Middle frontal gyrus (tissue), 1 donor: ENCODE data around the gene RNF214.
A peak's percentile ranks its signal among the peaks of the same experiment; 100 is the strongest.

Experiments used
- DNase-seq: peaks from one replicate; pipeline ENCODE4 v3.0.0-alpha.2; 2015; ENCODE audit warnings: low spot score; ENCODE audit errors: extremely low spot score

Gene RNF214

DNA sequence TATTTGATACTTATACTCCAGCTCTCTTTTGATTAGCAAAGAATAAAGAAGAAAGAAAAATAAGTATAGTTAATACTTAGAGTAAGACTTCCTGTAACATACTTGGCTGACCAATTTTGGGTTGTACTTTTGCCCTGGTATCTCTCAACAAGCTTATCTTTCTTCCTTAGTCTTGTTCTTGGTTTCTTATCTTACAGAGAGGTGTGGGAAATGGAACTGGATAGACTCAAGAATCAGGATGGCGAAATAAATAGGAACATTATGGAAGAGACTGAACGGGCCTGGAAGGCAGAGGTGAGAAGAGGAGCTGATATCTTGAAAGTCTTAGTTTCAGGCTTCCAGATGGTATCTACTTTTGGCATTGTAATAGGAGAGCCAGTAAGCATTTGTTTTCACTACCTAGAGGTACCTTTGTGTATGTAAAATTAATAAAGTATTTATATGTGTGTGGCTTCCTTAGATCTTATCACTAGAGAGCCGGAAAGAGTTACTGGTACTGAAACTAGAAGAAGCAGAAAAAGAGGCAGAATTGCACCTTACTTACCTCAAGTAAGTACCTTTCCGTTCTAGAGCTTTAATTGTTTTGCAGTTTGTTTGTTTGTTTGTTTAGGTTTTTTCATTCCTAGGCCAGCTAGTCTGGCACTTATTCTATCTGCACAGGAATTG lies 47.4 kb downstream of the RNF214 start:
- DNase-seq, result no peak

DNA sequence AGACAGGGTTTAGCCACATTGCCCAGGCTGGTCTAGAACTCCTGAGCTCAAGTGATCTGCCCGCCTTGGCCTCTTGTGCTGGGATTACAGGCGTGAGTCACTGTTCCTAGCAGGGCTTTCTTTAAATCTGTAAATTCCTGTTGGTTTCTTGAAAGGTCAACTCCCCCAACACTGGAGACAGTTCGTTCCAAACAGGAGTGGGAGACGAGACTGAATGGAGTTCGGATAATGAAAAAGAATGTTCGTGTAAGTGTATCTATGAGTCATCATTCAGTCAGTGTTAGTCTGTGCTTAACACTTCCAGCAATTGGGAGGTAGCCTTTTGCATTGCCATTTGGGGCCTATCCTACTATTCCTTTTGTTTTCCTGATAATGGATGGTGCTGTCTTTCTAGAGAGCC lies 48.7 kb downstream of the RNF214 start:
- DNase-seq, result no peak

DNA sequence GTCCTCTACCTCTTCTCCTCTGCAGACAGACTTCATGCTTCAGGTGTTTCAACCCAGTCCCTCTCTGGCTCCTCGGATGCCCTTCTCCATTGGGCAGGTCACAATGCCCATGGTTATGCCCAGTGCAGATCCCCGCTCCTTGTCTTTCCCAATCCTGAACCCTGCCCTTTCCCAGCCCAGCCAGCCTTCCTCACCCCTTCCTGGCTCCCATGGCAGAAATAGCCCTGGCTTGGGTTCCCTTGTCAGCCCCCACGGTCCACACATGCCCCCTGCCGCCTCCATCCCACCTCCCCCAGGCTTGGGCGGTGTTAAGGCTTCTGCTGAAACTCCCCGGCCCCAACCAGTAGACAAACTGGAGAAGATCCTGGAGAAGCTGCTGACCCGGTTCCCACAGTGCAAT lies 49.4 kb downstream of the RNF214 start:
- no peak for DNase-seq

DNA sequence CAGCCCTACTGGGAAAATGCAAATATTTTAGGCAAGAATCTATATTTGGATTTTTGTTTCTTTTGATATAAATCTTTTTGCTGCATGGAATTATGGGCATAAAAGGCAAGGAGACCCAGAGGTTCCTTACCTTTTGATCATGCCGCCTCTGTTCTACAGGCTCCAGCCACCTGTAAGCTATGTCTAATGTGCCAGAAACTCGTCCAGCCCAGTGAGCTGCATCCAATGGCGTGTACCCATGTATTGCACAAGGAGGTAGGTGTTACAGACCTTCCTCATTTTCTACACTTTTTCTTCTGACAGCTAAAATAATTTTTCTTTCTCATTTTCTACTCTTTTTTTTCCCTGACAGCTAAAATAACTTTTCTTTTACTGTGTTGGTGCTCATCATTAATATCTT lies 50.5 kb downstream of the RNF214 start:
- DNase-seq, result no peak

DNA sequence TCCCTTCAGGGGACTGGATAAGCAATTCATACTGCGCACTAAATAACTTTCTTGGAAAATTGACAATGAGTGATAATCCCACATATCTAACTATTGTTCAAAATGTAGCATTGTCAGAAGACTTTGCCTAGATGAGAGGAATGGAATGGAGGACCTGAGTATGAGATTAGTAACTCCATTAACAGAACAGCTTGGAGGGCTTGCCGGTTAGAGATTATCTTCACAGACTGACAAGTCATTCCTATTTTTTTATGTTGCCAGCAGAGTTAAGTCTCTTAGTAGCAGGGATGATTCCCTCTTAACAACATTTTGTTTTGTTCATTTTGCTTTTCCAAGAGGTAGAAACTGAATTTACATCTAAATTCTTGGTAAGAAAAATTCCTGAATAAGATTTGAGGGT lies 51.6 kb downstream of the RNF214 start:
- no peak for DNase-seq

DNA sequence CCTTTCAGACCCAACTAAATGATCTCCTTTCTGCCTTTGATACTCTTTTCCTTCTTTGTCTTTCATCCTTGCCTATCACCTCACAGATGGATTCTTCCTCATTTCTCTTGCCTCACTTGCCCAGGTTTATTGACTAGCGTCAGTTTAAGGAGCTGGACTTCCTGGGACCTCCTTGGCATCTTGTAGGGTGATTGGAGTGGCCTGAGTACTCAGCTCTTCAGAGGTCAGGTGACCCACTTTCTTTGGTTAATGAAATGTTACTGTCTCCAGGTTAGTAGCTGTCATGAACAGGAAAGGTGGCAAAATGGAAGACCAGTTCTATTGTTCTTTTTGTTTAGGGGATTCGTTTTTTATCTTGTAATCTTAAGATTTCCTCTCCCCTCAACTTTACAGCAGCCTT lies 54.1 kb downstream of the RNF214 start:
- DNase-seq, result no peak

DNA sequence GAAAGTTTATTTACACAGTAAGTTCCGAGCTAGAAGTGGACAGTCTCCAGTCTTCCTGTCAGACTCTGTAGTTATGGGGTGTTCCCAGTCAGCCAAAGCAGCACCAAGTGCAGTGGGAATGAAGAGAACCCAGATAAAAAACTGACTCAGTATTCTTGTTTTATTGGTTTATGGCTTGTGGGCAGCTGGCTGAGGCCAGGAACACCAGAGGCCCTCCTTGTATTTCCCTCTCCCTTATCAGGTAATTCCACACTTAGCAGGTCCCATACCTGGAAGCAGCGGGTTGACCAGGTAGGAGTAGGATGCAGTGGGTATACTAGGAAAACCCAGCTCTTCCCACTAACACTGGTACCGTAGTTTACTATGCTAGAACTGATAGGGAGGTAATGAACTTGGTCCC lies 55.2 kb downstream of the RNF214 start:
- no peak for DNase-seq

DNA sequence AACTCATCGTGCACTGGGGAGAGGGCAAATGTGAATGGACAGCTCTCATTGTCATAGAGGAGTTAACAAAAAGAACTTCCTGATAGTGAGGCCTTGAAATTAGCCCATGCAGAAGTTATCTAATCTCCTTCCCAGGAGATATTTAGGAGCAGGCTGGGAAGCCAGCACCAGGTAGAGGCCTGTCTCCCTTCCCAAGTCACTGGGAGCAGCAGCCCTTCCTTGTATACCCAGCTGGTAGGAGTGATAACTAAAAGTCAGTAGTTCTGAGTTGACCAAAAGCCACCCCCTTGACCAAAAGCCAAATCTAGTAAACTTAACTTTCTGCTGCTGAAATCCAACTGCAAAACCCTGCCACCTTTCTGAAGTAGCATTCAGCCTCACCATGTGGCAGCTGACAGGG lies 57.3 kb downstream of the RNF214 start:
- no peak for DNase-seq

DNA sequence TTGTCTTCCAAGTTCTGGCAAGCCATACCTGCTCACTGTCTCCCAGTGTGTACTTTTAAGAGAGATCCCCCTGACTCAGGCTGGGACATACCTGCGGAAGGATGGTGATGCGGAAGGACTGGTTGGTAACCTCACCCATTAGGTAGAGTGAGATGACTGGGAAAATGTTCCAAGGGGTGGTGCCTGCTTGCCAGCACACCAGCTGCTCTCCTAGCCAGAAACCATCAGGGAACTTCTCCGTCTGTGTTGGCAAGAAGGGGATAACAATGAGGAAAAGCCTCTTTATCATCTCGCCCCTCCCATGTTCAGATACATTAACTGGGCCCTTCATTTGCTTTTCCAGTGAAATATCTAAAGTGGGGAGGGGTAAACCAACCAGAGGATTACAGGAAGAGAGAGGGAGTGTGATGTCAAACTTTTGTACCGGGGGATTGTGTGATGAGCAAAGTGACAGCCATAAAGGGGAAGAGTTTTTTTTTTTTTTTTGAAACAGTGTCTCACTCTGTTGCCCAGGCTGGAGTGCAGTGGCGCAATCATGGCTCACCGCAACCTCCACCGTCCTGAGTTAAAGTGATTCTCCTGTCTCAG lies 58.4 kb downstream of the RNF214 start, which contains the start of gene BACE1-AS:
BACE1-AS (plus strand) TSS at position 538 of the 588 bp plus-strand sequence.
- no peak for DNase-seq

DNA sequence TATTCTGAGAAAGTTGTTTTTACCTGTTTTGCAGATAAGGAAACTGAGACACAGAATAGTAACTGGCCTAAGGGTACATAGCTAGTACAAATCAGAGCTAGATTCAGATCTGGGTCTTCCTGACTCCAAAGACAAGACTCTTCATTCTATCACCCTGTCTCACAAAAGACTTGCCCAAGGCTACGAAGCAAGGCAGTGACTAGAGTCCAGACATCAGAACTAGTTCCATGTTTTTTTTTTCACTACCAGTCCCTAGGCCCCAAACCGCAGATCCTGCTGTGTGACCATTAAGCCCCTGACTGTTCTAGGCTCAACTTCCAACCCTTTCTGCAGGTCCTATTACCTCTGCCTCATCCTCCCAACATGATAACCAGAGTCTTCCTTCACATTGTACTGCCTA lies 60.1 kb downstream of the RNF214 start:
- DNase-seq, result no peak

DNA sequence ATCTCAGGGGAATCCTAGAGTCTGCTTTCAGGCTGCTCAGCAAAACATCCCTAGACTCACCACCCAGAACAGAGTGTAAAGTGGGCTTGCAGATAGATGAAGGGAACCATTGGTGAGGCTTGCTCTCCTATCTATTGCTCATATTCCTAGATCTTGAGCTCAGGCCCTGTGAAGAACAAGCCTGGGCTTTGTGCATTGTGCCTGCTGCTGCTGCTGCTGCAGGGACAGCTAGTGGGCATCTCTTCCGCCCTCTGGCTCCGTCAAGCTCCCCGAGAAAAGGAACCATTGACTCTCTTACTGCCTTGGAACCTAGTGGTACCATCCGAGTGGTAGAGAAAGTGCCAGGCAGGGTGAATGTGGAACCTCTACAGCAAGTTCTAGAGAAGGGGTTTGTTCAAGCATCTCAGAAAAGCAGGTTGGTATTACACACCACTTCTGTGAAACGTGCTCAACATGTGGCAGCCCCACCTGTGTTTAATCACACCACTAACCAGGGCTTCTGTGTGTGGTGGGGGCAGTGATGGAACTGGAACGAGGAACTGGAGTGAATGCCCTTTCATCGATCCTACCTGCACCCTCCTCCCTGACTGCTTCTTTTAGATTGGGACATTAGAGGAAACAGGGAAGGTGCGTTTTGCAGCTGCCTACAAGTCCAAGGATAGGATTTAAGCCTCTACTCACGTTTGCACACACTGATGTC lies 63.1 kb downstream of the RNF214 start:
- DNase-seq, result peak; percentile 33

DNA sequence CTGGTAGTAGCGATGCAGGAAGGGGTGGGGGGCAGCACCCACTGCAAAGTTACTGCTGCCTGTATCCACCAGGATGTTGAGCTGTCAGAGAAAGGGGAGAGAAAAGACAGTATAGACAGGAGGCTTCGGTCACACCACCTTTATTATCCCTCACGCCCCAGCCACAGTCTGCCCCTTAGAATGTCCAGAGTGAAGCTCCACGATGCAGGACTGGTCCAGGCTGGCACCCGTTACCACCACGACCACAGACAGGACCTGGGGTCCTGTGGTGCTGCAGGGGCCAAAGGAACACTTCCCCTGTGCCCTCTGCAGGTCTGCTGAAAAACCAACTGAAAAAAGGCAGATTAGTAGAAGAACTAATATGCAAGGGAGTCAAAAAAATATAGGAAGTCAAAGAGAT lies 64.4 kb downstream of the RNF214 start:
- DNase-seq, result no peak

DNA sequence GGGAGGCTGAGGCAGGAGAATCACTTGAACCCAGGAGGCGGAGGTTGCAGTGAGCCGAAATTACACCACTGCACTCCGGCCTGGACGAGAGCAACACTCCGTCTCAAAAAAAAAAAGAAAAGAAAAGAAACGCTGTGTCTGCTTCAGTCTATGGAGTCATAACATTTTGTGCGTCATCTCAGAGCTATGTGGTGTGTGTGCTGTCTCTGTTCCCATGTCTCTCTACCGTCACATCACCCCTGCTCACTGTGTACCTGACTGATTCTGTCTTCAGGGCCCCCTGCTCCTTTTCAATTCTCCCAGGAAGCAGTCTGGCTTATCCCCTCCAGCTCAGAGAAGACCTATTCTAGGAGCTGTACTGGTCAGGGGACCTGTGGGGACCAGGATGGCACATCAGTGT lies 65.7 kb downstream of the RNF214 start:
- no peak for DNase-seq

DNA sequence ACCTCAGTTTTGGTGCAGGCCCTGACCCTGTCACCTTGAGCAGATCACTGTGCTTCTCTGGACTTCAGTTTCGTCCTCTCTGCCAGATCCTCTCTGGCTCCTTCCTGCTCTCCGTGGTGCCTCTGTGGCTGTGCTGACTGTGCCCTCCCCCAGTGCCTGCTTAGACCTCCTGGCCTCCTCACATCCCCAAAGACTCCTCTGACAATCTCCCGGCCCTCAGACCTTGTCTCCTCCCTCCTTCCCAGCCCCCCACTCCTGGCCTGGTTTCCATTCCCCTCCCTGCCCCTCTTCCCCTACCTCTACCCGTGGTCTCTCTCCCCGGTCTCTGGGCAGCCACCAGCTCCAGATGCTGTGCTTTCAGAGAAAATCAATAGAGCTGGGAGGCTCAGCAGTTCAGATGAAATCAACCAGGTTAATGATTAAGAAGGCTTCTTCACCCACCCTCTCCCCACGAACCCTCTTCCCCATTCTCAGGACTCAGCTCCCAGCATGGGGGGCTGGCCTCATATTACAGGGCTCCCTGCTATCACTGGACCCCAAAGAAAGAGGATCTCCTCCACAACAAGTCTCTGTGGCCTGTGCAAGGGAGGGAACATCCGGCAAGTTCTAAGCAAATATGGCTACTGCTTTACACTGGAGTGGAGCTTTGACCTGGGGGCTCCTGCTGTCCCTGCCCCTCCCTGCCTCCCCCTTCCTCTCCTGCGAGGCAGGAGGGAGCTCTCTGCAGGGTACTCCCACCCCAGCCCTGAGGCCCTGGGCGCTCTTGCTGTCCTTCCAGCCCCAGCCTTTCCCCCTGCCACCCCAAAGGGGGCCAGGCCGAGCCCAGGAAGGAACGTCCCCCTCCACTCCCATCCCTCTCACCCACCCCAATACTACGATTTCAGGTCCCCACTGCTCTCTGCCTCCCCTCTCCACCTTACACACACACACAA lies 67.1 kb downstream of the RNF214 start:
- DNase-seq, result no peak

DNA sequence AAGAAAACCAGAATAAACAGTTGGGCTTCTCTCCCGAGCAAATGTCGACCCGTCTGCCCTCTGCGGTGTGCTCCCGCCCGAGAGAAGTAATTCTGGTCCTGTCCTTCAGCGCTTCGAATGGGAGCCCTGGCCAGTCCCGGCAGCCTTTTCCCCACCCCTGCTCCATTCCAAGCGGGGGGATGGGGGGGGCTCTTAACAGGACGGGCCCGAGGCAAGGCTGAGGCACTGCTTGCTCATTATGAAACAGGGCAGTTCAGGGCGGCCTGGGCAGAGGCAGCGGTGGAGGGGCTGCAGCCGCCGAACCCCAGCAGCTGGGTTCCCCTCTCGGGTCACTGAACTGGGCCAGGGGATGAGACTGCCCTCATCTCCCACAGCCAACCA lies 67.8 kb downstream of the RNF214 start:
- no peak for DNase-seq

DNA sequence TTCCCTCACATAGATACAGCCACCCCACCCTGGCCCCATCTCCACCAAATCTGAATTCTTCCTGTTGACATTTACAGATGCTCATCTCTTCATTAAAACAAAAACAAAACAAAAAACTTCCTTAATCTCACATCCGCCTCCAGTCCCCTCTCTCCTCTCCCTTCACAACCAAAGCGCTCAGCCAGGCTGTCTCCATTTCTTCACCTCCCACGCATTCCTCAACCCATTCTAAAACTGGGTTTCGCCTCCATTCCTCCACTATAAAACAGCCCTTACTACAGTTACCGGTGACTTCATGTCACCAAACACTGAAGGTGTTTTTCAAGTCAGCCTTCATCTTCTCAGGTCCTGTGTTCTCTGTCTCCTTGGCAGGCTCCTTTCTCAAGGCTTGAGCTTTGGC lies 68.3 kb downstream of the RNF214 start:
- DNase-seq, result no peak

DNA sequence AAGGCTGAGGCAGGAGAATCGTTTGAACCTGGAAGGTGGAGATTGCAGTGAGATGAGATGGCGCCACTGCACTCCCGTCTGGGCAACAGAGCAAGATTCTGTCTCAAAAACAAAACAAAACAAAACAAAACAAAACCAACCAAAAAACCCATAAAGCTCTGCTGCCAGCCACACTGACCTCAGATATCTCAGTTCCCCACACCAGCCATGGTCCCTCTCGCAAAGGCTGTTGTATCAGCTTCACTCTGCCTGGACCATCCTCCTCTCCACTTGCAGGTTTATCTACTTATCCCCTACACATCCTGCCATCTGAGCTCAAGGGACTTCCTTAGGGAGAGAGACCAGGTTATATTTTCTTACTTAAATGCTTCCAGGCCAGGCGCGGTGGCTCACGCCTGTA lies 69.8 kb downstream of the RNF214 start:
- no peak for DNase-seq

DNA sequence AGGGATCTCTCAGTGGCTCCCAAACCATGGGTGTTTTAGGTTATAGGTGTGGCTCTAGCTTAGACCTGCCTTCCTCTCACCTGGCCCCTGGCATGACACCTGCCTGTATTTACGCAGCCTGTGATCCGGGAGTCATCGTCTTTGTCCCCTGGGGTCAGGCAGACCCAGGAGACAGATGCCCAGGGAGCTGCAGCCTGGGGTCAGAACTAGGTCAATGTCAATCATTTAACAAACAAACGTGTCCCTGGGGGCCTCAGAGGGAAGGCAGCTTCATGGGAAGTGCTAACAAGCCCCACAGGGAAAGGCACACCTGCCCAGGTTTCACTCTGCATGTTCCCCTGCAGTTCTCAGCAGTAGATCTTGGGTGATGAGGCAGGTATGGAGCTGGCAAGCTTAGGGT lies 70.6 kb downstream of the RNF214 start:
- DNase-seq, result no peak

DNA sequence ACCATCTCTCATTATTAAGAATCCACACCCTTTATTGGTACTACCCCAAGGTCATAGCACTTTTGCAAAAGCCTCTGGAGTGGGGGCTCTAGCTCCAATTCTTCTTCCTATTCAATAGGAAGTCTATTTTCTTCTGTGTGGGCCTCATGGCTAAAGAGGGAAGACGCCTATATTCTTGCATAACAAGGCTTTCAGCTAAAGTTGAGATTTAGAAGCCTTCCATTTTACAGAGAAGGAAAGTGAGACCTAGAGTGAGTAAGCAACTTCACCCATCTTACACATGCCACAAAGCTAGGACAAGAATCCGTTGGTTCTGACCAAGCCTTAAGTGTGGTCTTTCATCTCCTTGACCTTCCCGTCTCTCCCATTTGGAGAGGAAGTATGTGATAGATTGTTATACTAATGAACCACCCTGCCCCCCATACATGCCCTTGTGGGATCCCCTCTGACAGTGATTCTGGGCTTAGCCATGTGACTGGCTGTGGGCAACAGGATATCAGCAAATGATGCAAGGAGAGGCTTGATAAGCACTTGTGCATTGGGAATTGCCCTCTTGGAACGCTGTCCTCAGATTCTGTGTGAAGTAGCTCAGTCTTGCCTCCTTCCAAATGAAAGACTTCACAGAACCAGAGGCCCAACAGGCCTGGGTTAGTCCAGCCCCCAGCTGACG lies 71.3 kb downstream of the RNF214 start:
- no peak for DNase-seq

DNA sequence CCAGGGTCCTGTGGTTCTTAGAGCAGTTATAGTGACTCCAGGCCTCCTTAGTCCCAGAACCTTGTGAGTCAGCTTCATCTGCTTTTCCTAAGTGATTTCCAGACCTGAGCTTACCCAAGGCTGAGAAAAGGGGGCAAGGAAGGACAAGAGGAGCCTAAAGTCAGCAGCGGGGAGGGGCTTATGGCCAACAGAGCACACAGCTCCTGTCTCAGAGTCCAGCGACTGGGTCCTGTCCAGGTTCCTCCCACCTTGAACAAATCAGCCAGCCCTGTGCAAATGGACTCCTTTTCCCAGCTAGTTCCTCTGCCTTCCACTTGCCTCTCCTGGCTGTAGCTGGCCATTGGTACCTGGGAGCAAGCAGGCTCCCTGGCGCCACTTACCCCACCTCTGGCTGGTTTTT lies 72.7 kb downstream of the RNF214 start:
- DNase-seq, result no peak

DNA sequence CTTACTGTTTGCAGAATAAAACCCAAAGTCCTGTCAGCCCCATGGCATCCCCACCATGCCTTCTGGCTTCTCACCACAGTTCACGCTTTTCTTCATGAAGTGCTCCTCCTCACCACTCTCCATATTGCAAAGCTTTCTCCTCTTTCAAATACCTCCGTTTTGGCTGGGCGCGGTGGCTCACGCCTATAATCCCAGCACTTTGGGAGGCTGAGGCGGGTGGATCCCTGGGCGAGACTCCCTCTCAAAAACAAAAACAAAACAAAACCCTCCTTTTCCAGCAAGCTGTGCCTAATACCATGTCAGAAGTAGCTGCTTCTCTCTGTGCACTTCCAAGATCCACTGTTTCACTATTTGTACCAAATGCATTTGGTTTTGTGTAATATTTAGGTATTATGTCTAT lies 76.8 kb downstream of the RNF214 start:
- no peak for DNase-seq
